Thyroid gland (tissue), 4 donors: ENCODE measurements around the gene CAPZB.

Source experiments
- POLR2A ChIP-seq, 2 donors: fragments of 450-650 bp; IDR thresholded peaks; one replicate each; pipeline ENCODE4 v1.6.1; 2017; ENCODE audit warnings: antibody characterized with exemption in 2 of 2, mild to moderate bottlenecking in 2 of 2, moderate library complexity in 1 of 2
- TF ChIP-seq, protein P1 (sequence below), 6 experiments: fragments of 200-600 bp in 3 of 6; fragments of 450-650 bp in 3 of 6; sonication (generic) in 3 of 6; IDR thresholded peaks; one replicate each; pipeline ENCODE4 v1.5.1; 2016 to 2019; ENCODE audit warnings: antibody characterized with exemption in 6 of 6, mild to moderate bottlenecking in 2 of 6, inconsistent platforms in 1 of 6, moderate library complexity in 1 of 6

DNA sequence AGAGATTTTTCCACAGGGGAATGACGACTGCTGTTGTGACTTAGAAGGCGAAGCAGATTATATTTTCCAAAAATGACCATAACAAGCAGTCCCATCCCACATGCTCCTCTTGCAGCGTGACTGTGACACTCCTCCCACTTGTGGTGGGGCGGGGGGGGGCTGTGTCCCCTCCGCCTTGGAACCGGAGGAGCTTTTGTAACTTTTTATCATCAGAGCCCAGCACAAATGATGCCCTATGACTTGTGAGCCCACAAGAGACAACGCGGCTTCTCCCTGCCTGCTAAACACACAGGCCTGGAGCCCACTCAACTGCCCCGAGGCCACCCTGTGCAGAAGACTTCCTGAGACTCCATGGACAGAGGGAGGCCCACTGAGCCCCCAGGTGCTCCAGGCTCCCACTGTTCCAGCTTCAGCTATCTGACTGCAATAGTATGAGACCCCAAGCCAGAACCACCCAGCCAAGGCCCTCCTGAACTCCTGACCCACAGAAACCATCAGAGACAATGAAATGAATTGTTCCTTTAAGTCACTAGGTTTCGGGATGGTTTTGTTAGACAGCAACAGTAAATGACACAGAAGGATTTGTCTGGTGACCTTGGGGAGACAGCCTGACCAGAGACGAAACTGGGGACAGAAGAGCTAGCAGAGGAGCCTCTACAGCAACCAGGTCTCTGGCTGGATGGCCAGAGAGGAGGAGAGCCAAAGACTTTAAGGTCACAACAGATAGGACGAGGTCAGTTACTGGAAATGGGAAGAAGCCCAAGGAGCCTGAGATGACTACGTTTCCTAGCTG is 58.8 kb downstream of the CAPZB start:
- TF ChIP-seq, protein P1, sequence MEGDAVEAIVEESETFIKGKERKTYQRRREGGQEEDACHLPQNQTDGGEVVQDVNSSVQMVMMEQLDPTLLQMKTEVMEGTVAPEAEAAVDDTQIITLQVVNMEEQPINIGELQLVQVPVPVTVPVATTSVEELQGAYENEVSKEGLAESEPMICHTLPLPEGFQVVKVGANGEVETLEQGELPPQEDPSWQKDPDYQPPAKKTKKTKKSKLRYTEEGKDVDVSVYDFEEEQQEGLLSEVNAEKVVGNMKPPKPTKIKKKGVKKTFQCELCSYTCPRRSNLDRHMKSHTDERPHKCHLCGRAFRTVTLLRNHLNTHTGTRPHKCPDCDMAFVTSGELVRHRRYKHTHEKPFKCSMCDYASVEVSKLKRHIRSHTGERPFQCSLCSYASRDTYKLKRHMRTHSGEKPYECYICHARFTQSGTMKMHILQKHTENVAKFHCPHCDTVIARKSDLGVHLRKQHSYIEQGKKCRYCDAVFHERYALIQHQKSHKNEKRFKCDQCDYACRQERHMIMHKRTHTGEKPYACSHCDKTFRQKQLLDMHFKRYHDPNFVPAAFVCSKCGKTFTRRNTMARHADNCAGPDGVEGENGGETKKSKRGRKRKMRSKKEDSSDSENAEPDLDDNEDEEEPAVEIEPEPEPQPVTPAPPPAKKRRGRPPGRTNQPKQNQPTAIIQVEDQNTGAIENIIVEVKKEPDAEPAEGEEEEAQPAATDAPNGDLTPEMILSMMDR (IDR thresholded peaks at IDR 0.05) = no peak
- no peak for TF ChIP-seq POLR2A (IDR thresholded peaks at IDR 0.05)
